IPS-11a (cell line): Measurements from ENCODE around the gene TMEM52.
A peak's percentile ranks its signal among the peaks of the same experiment; 100 is the strongest.
"Not testable (repeated sequence)": the region's sequence is repeated elsewhere in the genome, so short reads cannot be mapped to it uniquely, and the experiment has no call there.

ENCODE experiments used
- H3K4me3 ChIP-seq: one replicate; pipeline ENCODE4 v1.5.1; 2013; ENCODE audit warnings: low read depth, low read length, control low read depth

TMEM52 gene

DNA sequence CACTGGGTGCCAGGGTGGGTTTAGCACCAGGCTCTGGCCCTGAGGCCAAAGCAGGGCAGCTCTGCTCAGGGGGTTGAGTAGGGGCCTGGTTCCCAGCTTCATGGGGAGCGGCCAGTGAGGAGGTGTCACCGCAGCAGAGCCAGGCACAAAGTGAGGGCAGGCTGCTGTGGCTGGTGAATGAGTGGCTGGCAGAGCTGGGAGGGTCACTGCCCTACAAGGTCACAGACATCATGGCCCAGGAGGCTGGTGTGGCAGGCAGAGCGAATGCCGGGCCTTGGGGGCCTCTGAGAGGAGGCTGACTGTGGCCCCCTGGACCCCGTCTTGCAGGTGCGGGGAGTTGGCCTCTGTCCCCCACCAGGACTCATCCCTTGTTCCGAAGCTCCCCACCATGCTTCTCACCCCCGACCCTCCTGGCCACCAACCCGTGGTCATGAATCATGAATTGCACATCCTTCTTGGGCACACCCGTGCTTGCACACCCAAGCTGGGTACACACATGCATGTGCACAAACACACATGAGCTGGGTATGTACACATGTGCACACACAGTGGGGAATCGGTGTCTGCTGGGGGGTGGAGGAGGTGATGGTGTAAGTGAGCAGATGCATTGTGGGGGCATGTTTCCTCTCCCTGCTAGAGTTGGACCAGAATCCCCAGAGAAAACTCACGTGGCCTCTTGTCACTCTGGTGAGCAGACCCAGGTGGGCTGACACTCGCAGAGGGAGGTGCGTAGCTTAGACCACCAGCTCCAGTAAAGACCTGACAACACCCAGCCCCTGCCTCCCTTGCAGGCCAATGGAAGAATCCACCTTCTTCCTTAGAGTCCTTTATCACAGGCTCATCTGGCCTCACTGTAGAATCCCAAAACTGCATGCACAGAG, 23.4 kb downstream of the TMEM52 start:
- H3K4me3 ChIP-seq, result no peak overlapping the region

GRCh38 chr1:1895060-1895418, 24.0 kb downstream of the TMEM52 start:
- H3K4me3 ChIP-seq, result no peak overlapping the region

DNA sequence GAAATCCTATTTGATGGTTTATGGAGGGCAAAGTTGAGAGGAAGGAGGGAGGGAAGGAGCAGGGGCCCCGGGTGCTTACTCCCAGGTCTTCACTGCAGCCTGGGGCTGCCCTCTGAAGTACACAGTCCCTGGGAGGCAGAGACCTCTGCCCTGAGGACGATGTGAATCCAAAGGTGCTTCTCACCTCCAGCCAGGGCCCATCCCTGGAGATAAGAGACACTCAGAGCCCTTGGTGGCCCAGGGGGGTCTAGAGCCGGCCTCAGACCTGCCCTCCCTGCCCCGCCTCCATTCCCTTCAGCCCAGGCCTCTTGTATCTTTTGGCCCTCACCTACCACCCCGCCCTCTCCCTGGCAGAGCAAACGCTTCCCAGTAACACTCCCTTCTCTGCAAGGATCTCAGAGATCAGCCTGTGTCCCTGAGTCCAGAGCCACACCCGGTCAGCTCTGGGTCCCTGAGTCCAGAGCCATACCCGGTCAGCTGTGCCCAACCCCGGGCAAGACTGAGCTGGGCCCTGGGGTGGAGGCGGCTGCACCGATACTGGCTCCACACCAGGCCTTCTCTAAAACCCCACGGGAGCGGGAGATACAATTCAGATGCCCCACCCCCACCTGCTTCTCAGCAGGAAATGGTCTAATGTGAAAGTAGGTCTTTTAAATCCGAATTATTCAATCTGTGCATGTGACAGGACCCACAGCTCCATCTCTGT, 24.6 kb downstream of the TMEM52 start:
- no peak overlapping the region for H3K4me3 ChIP-seq

DNA sequence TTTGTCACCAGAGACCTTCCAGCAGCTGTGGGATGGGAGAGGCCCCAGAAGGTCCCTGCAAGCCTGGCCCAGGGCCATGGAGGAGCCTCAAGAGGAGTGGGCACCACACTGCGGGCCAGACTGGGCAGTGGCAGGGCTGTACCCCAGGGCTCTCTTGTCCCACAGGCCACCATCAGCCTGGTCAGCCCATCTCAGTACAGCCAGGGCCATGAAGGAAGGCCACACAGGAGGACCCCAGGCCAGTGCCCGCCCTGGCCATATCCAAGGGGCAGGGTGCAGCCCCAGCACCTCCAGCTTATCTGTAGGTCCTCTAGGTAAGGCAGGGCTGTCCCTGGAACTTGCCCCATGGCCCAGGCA, 25.1 kb downstream of the TMEM52 start:
- H3K4me3 ChIP-seq, result no peak overlapping the region

GRCh38 chr1:1893291-1893985, 25.6 kb downstream of the TMEM52 start:
- H3K4me3 ChIP-seq, result no peak overlapping the region

DNA sequence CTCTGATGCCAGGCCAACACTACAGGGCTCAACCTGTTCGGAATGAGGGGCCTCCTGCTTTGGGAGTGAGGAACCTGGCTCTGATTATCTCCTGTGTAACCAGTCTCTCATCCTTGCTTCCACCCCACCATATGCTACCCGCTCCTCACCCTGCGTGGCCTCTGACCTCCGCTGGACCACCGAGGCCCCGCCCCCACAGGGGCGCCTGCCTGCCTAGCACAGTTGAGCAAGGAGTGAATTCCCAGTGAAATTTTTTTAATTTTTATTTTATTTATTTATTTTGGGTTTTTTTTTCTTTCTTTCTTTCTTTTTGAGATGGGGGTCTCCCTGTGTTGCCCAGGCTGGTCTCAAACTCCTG, 26.3 kb downstream of the TMEM52 start:
- H3K4me3 ChIP-seq, result no peak overlapping the region

- H3K4me3 ChIP-seq, result peak overlapping the region; percentile 33
Measured at GRCh38 chr1:1892079-1892762, 26.9 kb downstream of the TMEM52 start.

- peak overlapping the region; percentile 37 for H3K4me3 ChIP-seq
Measured at GRCh38 chr1:1891349-1892078, 27.6 kb downstream of the TMEM52 start.

DNA sequence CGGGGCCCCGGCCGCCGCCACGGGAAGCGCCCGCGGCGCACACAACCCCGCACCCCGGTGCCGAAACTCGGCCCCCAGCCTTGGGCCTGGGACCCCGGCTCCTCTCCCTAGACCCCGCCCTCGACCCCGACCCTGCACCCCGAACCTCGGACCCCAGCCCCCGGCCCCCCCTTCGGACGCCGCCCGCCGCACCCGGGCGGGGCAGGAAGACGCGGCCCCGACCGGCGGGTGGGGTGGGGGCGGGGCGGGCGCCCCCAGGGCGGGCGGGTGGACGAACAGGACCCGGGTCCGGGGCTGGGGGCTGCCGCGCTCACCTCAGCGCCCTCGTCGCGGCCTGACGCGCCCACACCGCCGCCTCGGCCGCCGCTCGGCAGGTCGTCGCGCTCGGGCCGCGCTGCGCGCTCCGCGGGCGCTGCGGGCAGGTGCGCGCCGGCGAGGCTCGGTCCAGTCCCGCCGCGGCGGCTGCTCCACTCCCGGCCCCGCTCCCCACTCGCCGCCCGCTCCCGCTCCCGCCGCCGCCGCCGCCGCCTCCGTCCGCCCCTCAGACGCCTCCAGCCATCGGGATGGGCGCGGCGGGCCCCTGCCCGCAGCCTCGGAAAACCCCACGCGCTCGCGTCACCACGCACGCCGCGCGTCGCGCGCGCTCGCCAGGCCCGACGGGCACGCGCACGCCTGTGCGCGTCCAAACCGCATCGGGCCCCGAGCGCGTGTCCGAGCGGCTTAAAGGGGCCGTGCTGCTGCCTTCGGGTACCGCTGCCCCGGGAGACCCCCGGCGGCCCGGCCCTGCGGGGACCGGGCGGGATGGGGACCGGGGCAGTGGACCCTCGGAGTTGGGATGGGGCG, 28.4 kb downstream of the TMEM52 start, which contains the start of gene GNB1:
GNB1 (minus strand) TSS at position 582 of the 843 bp plus-strand sequence. CDS start 65,634 bp downstream, outside the sequence.
- H3K4me3 ChIP-seq, result peak within 1 kb of the TSS; percentile 97

DNA sequence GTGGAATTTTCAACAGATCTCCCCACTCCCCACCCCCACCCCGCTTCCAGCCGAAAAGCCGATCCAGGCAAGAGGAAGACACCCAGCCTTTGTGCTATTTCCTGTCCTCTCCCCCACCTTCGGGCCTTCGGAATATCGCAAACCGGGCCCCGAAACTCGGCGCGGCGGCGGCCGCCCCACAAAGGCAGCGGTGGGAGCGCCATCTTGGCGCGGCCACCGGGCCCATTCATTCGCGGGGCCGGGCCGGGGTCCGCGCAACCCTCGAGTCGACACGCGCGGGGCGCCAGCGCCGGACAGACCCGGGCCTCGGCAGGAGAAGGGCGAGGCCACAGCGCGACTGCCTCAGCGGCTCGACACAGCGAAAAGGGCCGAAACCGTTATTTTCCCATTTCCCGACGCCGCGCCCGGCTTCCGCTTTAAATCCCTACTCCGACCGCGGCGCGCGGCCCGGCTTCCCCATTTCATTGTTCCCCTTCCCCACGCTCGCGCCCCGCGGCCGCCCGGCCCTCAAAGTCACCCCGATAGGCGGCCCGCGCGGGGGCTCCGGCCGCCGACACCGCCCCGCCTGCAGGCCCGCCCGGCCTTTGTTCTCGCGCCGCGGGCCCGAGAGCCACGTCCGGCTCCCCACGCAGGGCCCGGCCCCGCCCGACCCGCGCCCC, 29.1 kb downstream of the TMEM52 start:
- peak overlapping the region; percentile 97 for H3K4me3 ChIP-seq

- peak overlapping the region; percentile 97 for H3K4me3 ChIP-seq
Measured at GRCh38 chr1:1889090-1889750, 29.9 kb downstream of the TMEM52 start.

- not testable (repeated sequence) for H3K4me3 ChIP-seq
Measured at GRCh38 chr1:1883890-1884289, 35.2 kb downstream of the TMEM52 start.

DNA sequence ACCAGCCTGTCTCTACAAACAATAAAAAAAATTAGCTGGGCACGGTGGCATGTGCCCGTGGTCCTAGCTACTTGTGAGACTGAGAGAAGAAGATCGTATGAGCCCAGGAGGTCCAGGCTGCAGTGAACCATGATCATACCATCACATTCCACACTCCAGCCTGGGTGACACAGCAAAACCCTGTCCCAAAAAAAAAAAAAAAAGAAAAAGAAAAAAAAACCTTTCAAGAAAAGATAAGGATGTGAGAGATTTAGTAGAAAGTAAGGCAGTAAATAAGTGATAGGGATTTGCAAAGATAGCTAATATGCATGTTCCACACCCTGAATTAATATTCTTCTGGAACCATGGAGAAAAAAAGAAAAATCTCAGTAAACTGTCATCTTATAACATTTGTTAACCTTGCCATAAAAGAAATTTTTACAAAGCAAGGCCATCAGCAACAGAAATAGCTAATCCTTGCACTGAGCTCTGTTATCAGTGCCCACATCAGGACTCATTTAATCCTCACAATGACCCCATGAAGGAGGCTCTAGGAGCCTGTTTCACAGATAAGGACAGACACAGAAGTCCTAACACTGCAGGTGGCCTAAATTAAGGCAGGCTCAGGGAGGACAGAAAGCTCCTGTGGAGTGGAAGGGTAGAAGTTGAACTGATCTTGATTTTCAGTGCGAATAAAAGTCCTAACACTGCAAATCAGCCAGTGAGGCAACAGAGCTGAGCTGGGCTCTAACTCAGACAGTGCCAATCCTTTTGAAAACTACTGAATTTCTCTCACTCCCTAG, 35.8 kb downstream of the TMEM52 start:
- no peak overlapping the region for H3K4me3 ChIP-seq

DNA sequence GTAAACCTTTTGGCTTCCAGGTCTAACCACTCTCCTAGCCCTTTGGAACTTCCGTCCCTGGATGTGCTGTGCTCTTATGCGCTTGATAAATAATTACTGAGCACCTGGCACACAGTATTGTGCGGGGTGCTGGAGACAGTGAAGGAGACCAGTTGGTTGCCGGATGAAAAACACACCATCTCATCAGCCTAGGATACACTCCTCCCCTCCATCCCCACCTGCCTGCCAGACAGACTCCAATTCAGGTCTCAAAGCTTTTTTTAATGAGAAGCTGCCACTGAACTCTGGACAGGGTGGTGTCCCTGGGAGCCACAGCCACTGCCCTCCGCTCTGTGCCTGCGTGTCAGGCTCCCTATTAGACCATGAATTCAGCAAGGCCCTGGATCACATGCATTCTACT, 37.4 kb downstream of the TMEM52 start:
- H3K4me3 ChIP-seq, result no peak overlapping the region

GRCh38 chr1:1880617-1881312, 38.3 kb downstream of the TMEM52 start:
- no peak overlapping the region for H3K4me3 ChIP-seq

DNA sequence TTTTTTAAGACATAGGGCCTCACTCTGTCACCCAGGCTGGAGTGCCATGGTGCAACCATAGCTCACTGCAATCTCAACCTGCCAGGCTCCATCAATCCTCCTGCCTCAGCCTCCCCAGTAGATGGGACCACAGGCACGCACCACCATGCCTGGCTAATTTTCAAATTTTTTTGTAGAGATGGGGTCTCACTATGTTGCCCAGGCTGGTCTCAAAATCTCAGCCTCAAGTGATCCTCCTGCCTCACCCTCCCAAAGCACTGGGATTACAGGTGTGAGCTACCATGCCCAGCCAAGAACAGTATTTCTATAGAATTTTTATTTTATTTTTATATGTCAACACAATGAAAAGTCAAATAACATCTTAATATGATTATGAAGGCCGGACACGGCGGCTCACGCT, 39.1 kb downstream of the TMEM52 start:
- H3K4me3 ChIP-seq, result no peak overlapping the region

DNA sequence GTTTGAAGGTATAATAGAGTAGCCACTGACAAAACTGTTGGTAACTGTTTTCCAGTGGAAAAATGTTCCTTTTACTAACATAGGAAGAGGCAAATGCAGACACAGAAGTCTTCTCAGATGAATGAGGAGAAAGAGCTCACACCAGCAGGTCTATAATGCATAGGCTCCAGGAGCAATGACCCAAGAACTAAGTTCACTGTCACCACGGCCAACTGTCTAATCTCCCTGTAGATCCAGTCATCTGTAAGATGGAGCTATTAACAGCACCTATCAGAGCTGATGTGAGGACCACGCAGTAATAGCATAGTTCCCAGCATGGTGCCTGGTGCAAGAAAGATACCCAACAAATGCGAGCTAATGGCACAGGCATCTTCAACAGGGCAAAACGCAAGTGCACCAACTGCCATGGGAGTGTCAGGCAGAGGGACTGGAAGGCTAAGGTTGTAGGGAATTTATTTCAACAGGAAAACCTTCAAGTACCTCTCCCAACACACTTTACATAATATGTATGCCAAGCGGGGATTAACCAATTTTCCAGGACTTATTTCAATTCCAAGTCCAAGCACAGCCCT, 41.1 kb downstream of the TMEM52 start:
- H3K4me3 ChIP-seq, result no peak overlapping the region
